Nephron progenitor cell (in vitro differentiated cells): ENCODE results near the gene ZMIZ1.

Experiments
- DNase-seq: peaks from one replicate; pipeline ENCODE4 v3.0.0; 2021
- H3K27ac Mint-ChIP-seq: 2 replicates; pipeline ENCODE4 v1.8.0; 2021; ENCODE audit warnings: mild to moderate bottlenecking, moderate library complexity, mixed read lengths
- H3K27me3 Mint-ChIP-seq: 2 replicates; pipeline ENCODE4 v1.8.0; 2021; ENCODE audit warnings: mild to moderate bottlenecking, low read depth, mixed read lengths; ENCODE audit not compliant: poor library complexity
- H3K36me3 Mint-ChIP-seq: 2 replicates; pipeline ENCODE4 v1.8.0; 2021; ENCODE audit warnings: low read depth, mixed read lengths
- H3K4me1 Mint-ChIP-seq: 2 replicates; pipeline ENCODE4 v1.8.0; 2021; ENCODE audit warnings: mixed read lengths
- H3K4me3 Mint-ChIP-seq: 2 replicates; pipeline ENCODE4 v1.8.0; 2021; ENCODE audit warnings: mild to moderate bottlenecking, moderate library complexity, mixed read lengths
- H3K9me3 Mint-ChIP-seq: 2 replicates; pipeline ENCODE4 v1.8.0; 2021; ENCODE audit warnings: mild to moderate bottlenecking, moderate library complexity, mixed read lengths
- CTCF ChIP-seq: fragments of 200-600 bp; sonication (generic); IDR thresholded peaks from 2 replicates; pipeline ENCODE4 v1.5.0; 2021; ENCODE audit warnings: antibody characterized with exemption

The ZMIZ1 gene

GRCh38 chr10:79127151-79127961 is 58.6 kb downstream of the ZMIZ1 start:
- H3K4me3 Mint-ChIP-seq, result no peak overlapping the region
- no peak for DNase-seq
- H3K9me3 Mint-ChIP-seq, result no peaks in the 10 kb centered on the region
- TF ChIP-seq CTCF, result no peak
- no peaks in the 10 kb centered on the region for H3K27me3 Mint-ChIP-seq
- peaks cover 17% of the 10 kb centered on the region for H3K36me3 Mint-ChIP-seq
- H3K27ac Mint-ChIP-seq, result peak overlapping the region; percentile 98
- H3K4me1 Mint-ChIP-seq, result peaks cover 80% of the 10 kb centered on the region

- Mint-ChIP-seq H3K4me3 (peak overlapping the region; percentile 15), H3K36me3 (peaks cover 13% of the 10 kb centered on the region), H3K27ac (peak overlapping the region; percentile 98), H3K4me1 (peaks cover 90% of the 10 kb centered on the region), H3K9me3 (no peaks in the 10 kb centered on the region), H3K27me3 (no peaks in the 10 kb centered on the region)
- no peak for TF ChIP-seq CTCF
- no peak for DNase-seq
Observed at GRCh38 chr10:79128241-79128922, 59.6 kb downstream of the ZMIZ1 start.

GRCh38 chr10:79128923-79129305 is 60.1 kb downstream of the ZMIZ1 start:
- H3K9me3 Mint-ChIP-seq, result no peaks in the 10 kb centered on the region
- peaks cover 12% of the 10 kb centered on the region for H3K36me3 Mint-ChIP-seq
- TF ChIP-seq CTCF, result no peak
- peak overlapping the region; percentile 55 for H3K4me3 Mint-ChIP-seq
- H3K4me1 Mint-ChIP-seq, result peaks cover 95% of the 10 kb centered on the region
- no peaks in the 10 kb centered on the region for H3K27me3 Mint-ChIP-seq
- no peak for DNase-seq
- peak overlapping the region; percentile 98 for H3K27ac Mint-ChIP-seq

GRCh38 chr10:79129361-79129997 is 60.7 kb downstream of the ZMIZ1 start:
- peak; percentile 79 for DNase-seq
- no peaks in the 10 kb centered on the region for H3K9me3 Mint-ChIP-seq
- peak overlapping the region; percentile 98 for H3K27ac Mint-ChIP-seq
- H3K4me1 Mint-ChIP-seq, result peaks cover 98% of the 10 kb centered on the region
- peaks cover 9% of the 10 kb centered on the region for H3K36me3 Mint-ChIP-seq
- peak overlapping the region; percentile 66 for H3K4me3 Mint-ChIP-seq
- no peak for TF ChIP-seq CTCF
- no peaks in the 10 kb centered on the region for H3K27me3 Mint-ChIP-seq

GRCh38 chr10:79130255-79130654 is 61.5 kb downstream of the ZMIZ1 start:
- H3K4me1 Mint-ChIP-seq, result peaks cover 97% of the 10 kb centered on the region
- H3K36me3 Mint-ChIP-seq, result peaks cover 7% of the 10 kb centered on the region
- peak overlapping the region; percentile 46 for H3K4me3 Mint-ChIP-seq
- no peak for TF ChIP-seq CTCF
- peak overlapping the region; percentile 98 for H3K27ac Mint-ChIP-seq
- no peak for DNase-seq
- H3K9me3 Mint-ChIP-seq, result no peaks in the 10 kb centered on the region
- H3K27me3 Mint-ChIP-seq, result no peaks in the 10 kb centered on the region
